GM10847 (cell line): Measurements from ENCODE around the gene PRKAG3.

Experiments
- POLR2A ChIP-seq: IDR thresholded peaks from 2 replicates; pipeline ENCODE4 v1.6.1; 2011; ENCODE audit not compliant: insufficient read length; ENCODE audit errors: extremely low read depth

The PRKAG3 gene

DNA sequence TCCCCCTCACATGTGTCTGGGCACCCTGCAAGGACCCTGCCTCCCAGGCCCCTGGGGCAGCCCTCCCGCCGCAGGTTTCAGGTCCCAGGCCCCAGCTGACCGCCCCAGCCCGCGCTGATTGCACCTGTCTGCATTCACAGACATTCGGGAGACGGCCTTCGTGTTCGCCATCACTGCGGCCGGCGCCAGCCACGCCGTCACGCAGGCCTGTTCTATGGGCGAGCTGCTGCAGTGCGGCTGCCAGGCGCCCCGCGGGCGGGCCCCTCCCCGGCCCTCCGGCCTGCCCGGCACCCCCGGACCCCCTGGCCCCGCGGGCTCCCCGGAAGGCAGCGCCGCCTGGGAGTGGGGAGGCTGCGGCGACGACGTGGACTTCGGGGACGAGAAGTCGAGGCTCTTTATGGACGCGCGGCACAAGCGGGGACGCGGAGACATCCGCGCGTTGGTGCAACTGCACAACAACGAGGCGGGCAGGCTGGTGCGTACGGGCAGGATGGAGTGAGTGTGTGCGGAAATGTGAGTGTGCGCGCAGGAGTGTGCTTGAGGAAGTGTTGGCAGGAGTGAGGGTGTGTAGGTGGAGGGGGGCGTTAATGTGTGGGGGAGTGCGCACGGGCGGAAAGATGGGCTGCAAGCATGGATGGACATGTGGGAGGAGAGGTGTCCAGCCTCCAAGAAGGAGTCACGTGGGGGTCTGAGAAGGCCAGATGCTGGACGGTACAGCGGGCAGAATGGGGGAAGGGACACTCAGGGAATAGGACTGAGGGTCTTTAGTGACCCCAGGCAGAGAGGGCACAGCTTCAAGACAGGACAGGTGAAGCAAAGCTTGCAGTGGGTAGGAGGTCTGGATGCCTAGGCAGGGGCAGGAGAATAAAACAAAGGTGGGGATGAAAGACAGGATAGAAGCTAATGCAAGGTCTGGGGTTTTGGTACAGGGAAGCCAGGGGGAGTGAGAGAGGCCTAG, 40.0 kb upstream of the PRKAG3 start:
- TF ChIP-seq POLR2A: no peak

DNA sequence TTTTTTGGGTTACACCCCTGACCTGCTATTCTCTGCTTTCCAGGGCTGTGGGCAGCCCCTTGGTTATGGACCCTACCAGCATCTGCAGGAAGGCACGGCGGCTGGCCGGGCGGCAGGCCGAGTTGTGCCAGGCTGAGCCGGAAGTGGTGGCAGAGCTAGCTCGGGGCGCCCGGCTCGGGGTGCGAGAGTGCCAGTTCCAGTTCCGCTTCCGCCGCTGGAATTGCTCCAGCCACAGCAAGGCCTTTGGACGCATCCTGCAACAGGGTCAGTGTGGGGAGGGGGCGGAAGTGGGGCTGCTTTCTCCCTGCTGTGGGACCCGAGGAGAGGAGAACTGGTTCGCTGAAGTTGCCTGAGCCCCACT, 39.4 kb upstream of the PRKAG3 start:
- no peak for TF ChIP-seq POLR2A

DNA sequence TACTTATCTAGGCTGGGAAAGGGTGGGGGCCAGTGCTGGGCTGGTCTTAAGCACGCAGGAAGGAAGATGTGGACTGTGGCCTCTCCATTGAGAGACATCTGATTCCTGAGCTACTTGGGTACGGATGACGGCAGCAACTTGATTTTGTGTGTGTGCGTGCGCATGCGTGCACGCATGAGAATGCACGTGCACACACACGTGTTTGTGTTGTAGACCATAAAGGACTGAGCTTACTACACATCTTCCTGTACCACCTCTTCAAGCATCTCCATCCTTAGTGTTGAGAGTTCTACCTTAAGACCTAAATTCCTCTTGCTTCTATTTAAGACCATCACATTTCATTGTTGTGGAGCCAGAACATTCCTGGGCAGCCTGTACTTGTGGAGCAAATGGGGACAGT, 37.5 kb upstream of the PRKAG3 start:
- TF ChIP-seq POLR2A: no peak

DNA sequence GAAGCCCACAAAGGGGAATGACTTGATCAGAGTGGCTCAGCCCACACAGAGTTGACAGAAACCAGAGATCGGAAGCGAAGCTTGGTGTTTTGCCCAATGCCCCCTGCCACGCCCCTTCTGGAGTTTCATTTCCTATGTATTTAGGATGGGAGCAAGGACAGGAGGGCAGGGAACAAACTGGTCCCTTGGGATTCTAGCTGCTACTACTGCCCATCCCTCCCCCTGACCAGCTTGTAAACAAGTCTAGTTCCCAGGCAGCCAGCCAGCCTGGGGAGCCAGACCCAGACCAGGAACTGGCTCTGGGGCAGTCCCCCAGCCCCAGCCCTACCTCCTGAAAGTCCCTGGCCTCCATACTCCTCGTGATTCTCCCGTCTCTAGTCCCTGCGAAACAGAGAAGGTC, 36.3 kb upstream of the PRKAG3 start:
- TF ChIP-seq POLR2A: no peak

DNA sequence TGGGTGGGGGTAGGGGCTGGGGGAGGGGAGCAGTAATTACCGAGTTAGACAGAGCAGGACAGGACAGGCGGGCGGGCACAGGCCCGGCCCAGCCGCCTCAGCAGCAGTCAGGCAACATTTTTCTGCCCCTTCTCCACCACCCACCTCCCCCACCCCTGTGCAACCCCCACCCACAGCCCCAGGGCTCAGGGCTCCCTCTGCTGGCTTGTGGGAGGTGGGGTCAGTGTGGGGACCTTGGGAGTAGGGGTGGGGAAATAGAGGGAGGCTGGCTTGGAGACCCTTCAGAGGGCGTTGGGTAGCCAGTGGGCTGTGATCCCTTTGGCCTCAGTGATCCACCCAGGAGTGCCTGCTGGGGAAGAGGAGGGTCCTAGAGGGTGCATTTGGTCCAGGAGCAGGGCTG, 34.4 kb upstream of the PRKAG3 start:
- no peak for TF ChIP-seq POLR2A

DNA sequence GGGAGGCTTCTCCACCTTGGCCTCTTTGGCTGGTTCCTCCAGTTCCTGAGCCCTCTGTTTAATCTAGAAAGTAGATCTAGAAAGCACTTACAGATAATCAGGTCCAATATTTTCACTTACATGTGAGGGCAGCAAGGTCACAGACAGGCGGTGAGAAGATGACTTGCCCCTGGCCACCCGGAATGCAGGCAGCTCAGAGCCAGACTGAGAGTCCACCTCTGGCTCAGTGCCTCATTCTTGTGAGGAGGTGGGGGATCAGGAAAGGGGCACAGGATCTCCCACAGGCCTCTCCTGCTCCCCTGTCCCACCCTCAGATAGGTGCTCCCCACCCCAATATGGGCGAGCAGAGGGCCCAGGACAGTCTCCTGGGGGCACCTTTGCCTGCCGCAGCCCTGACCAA, 33.8 kb upstream of the PRKAG3 start:
- TF ChIP-seq POLR2A: no peak

DNA sequence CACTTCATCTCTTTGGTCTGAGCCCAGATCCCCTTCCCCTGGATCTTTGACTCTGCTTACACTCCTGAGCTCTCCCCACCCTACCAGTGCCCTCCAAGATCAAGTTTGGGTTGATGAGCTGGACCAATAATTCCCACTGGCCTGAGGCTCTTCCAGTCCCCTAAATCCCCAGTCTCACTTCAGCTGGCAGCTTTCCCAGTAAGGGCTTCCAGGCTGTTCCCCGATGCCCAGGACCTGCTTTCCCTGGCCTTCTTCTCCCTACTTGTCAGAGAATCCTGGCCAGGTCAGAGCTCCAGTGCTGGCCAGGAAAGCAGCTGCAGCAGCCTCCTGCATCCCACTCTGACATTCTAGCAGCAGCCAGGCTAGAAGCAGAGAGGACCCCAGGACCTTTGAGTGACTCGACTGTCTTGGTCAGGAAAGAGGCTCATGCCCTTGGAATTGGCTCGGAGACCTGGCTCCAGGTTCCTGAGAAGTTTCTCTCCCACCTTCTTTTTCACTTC, 31.5 kb upstream of the PRKAG3 start:
- no peak for TF ChIP-seq POLR2A

DNA sequence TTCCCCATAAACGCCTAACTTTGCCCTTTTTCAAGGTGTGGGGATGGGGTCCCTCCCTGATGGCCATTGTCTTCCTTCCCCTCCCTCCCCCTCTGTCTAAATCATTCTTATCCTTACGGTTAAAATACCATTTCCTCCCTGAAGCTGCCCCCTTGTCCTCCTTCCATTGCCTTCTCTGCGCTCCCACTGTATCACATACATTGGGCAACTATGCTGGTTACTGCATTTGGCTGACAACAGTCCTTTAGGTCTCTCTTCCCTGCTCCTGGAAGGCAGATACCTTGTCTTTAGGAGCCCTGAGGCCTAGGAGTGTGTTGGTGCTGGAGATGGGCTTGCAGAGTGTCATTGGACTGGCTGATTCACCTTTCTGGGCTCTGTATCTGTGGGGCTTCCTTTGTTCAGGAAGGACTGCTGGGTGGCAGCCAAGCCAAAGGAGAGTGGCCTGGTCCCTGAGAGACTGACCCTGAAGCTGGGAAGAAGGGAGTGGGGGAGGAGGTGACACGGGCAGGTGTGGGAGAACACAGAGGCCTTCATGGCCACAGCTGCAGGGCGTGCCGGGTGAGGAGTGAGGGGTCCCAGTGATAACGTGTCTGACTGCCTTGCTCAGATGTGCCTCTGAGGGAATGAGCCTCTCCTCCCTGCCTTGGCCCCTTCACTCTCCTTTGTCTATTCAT, 30.2 kb upstream of the PRKAG3 start:
- TF ChIP-seq POLR2A: no peak

DNA sequence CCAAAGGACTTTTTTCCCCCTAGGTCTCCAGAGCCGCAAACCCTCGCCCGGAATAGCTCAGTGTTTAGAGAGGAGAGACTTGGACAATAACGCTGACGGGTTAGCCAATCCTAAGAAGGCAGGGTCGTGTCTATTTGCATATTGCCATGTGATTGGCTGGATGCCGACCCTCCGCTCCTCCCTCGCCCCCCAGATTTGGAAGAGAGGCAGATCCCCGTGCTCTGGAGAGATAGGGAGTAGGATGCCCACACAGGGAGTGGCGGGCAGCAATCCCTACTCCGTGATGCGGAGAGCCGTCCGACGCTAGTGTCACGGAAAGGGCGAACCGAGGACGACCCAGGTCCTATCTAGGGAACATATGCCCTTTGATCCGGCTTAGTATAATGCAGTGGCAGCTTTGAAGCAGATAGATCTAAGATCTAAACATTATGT, 29.4 kb upstream of the PRKAG3 start:
- no peak for TF ChIP-seq POLR2A

DNA sequence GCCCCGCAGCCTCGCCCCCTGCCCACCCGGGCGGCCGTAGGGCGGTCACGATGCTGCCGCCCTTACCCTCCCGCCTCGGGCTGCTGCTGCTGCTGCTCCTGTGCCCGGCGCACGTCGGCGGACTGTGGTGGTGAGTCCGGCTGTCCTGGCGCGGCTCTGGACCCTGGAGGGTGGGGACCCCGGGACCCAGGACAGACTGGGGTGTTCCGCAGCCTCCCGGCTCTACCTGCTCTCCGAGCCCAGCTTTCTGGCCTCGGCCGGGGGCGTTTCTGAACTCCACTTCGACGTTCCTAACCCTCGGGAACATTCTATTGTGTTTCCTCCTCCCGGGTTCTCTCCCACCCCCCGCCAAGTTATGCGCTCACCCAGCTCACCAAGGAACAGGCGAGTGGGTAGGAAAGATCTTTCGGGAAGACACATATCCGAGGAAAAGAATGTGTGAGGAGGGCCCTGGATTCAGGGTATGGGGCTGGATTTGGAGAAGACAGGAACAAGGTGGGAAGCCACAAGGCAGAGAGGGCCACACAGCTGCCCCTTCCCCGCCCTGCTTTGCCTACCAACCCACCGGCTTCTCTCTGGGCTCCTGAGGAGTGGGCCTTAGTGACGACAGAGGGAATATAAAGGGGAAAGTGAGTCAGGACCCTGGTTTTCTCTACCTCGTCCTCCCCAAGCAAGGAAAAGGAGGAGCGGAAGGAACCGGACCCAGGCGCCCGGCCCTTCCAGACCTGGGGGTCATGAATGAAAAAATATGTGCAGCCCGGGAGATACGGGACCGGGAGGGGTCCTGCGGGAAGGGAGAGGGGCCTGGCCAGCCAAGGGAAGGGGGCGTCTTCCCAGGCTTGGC, 28.6 kb upstream of the PRKAG3 start:
- TF ChIP-seq POLR2A: no peak

DNA sequence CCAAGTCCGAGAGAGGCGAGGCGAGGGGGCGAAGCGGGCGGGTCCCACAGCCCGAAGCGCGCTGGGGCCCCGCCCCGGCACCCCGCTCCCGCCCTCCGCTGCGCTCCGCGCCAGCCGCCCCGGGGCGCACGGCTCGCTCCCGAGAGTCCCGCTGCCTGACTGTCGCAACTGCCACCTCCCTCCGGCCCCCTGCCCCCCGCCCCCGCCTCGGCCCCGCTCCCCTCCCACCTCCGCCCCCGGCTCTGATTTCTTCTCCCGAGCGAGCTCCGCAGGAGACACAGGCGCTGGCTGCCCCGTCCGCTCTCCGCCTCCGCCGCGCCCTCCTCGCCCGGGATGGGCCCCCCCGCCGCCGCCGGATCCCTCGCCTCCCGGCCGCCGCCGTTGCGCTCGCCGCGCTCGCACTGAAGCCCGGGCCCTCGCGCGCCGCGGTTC, 28.0 kb upstream of the PRKAG3 start, which contains the start of gene WNT6:
TSS of gene WNT6 (plus strand) at position 250 of the 432 bp plus-strand sequence. CDS start 233 bp downstream, outside the sequence.
- TF ChIP-seq POLR2A: no peak

DNA sequence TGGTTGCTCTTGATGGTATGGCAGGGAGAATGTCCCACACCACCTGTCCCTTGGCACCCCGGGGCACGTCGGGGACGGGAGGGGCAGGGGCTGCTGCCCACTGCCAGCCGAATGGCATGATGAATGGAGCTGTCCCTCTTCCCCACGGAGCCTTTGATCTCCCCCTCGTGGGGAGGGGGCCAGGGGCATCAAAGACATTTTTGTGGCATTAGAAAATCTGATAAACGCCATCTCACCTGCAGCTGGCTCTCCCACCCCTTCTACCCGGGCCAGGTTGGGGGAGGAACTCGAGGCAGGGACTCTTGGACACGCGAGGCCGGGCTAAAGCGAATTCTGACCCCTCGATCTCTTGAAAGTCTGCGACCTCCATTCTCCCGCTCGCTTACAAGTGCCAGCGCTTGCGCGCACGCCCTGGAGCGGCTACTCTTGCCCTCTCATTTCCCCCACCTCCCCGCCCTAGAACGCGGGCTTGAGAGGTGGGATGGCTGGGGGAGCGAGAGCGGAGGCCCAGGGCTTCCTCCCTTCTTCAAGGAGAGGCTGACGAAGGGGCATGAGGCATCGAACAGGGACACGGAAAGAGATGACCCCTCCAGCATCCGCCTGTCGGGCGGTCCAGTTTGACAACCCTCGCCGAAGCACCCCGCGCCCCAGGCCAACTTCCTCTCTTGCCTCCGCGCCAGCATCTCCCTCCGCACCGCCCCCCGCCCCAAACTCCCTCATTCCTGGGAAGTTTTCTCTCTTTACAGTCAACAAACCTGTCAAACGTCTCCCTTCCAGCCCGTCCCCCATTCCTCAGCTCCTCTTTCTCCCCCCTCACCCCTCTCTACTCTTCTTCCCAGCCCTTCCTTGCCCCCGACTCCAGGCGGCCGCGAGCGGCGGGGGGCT, 27.3 kb upstream of the PRKAG3 start:
- TF ChIP-seq POLR2A: no peak

DNA sequence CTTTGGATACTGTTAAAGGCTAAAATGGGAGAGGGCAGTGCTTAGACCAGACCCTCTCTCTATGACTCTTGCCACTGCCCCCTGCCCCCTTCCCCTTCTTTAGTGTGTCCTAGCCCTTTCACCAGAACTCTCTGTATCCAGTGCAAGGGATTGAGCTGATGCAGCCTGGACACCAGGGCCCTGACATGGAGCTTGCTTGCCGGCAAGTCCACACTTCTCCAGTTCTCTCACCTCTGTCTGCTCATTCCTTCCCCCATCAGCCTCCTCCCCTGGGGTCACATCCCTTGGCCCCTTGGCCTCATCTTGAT, 26.5 kb upstream of the PRKAG3 start:
- TF ChIP-seq POLR2A: no peak

DNA sequence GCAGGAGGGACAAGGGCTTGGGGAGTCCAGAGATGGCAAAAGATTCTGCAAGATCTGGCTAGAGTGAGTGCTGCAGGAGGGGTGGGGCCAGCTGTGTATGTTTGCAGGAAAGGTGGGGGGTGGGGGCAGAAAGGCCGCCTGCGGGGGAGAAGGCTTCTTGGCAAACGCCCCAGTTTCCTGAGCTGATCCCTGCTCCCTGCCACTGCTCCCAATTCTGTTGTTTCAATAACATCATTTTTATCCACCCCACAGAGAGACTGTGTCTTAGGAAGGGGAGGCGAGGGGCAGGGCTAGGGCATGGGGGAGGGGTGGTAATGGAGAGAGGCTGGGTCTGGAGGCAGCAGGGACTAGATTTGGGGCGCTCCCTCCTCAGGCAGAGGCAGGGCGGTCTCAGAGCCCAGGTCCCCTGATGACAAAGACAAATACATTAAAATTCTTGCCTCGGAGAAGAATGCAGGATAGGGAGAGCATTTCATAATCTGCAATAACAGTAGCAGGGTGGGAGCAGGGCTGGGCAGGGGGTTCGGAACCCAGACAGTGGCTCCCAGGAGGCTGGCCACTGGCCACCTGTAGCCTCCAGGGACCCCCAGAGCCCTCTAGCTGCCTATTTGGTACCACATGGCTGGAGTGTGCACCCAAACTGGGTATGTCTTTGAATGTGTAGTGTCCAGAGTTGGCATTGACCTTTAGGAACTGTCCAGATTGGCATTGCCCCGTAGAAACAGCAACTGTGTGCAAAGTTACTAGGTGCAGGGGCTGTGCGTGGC, 26.0 kb upstream of the PRKAG3 start:
- no peak for TF ChIP-seq POLR2A
